TTC549 (cell line): Measurements from ENCODE around the gene RNU4-1.
"Not testable (repeated sequence)": the region's sequence is repeated elsewhere in the genome, so short reads cannot be mapped to it uniquely, and the experiment has no call there.

Experiments
- FAIRE-seq: peaks from 2 replicates; lab custom pipeline; 2012; peaks lifted over from hg19 to GRCh38; lab: Jason Lieb, UNC

Gene RNU4-1

GRCh38 chr12:120258323-120258896 lies 34.6 kb downstream of the RNU4-1 start:
- FAIRE-seq = no peak

- FAIRE-seq = no peak
Measured at GRCh38 chr12:120257041-120257821, 35.8 kb downstream of the RNU4-1 start.

- no peak for FAIRE-seq
Measured at GRCh38 chr12:120254809-120255208, 38.2 kb downstream of the RNU4-1 start.

- FAIRE-seq = not testable (repeated sequence)
Measured at GRCh38 chr12:120253313-120253712, 39.7 kb downstream of the RNU4-1 start.

GRCh38 chr12:120252071-120252906 lies 40.7 kb downstream of the RNU4-1 start:
- FAIRE-seq = no peak

GRCh38 chr12:120251364-120252070 lies 41.5 kb downstream of the RNU4-1 start:
- not testable (repeated sequence) for FAIRE-seq

GRCh38 chr12:120249875-120250795 lies 42.9 kb downstream of the RNU4-1 start:
- FAIRE-seq = no peak

- no peak for FAIRE-seq
Measured at GRCh38 chr12:120249266-120249874, 43.7 kb downstream of the RNU4-1 start.

- no peak for FAIRE-seq
Measured at GRCh38 chr12:120247621-120248030, 45.4 kb downstream of the RNU4-1 start.

GRCh38 chr12:120247183-120247582 lies 45.9 kb downstream of the RNU4-1 start:
- no peak for FAIRE-seq

- FAIRE-seq = not testable (repeated sequence)
Measured at GRCh38 chr12:120246705-120247104, 46.3 kb downstream of the RNU4-1 start.
